HCT116 (cell line): ENCODE data around the gene ZNF862. TPM values are rescaled to one million over a fixed set of nuclear protein-coding genes. Genes with fewer than 3 reads are reported as not detected.

Experiments
- ATAC-seq: fragments of 200-7000 bp; cut with Tn5 transposase; 2 replicates; pipeline ENCODE4 v1.9.1; 2020; ENCODE audit warnings: mild to moderate bottlenecking, moderate library complexity
- BruUV-seq: library from RNA; stranded (reverse); fragments of 400-500 nt; replicated peaks from 2 replicates; lab custom pipeline; 2021; lab: Mats Ljungman, UMichigan
- CTCF ChIA-PET: fragments of 300-600 bp; sonication (Branson Sonifier 250); formaldehyde crosslinking; loops from one replicate; lab custom pipeline; 2021; ENCODE audit warnings: antibody characterized with exemption; lab: Charles Lee
- POLR2A ChIA-PET: fragments of 300-600, 350-600 bp; sonication (Branson Sonifier 250); formaldehyde crosslinking; loops from one replicate; lab custom pipeline; 2021; ENCODE audit warnings: antibody characterized with exemption; lab: Charles Lee
- RAD21 ChIA-PET, 2 experiments: fragments of 300-600 bp; sonication (Branson Sonifier 250); formaldehyde crosslinking; loops; one replicate each; lab custom pipeline; 2023; ENCODE audit warnings: low total read pairs in 2 of 2; ENCODE audit not compliant: uncharacterized antibody in 2 of 2, unreplicated experiment in 2 of 2, low non-redundant PET in 1 of 2; lab: Charles Lee
- DNase-seq: peaks from one replicate; pipeline ENCODE4 v3.0.0-alpha.2; 2010; ENCODE audit warnings: low read depth, low spot score
- H2AFZ ChIP-seq: fragments of 200-600 bp; shearing (Covaris generic), sonication (generic); 2 replicates; pipeline ENCODE4 v1.6.1; 2017; ENCODE audit warnings: low read depth, mixed run types, mixed read lengths, antibody characterized with exemption, low read length; ENCODE audit not compliant: poor library complexity, severe bottlenecking
- H3K27ac ChIP-seq: 2 replicates; pipeline ENCODE4 v1.5.1; 2012; ENCODE audit warnings: low read depth, low read length
- H3K27me3 ChIP-seq: fragments of 200-600 bp; sonication (generic); 2 replicates; pipeline ENCODE4 v1.6.1; 2016; ENCODE audit warnings: mixed run types, low read length, mixed read lengths; ENCODE audit not compliant: insufficient read depth
- H3K36me3 ChIP-seq, 2 experiments: fragments of 200-500 bp in 1 of 2; fragments of 200-600 bp in 1 of 2; sonication (Bioruptor generic) in 1 of 2; sonication (generic) in 1 of 2; 2 replicates each; pipeline versions ENCODE4 v1.5.1 to v1.6.1; 2014 to 2016; ENCODE audit warnings: low read length in 2 of 2, inconsistent platforms in 1 of 2, mixed read lengths in 1 of 2, mixed run types in 1 of 2; ENCODE audit not compliant: insufficient read depth in 2 of 2, control insufficient read depth in 1 of 2
- H3K4me1 ChIP-seq, 2 experiments: fragments of 200-600 bp in 1 of 2; sonication (generic) in 1 of 2; 2 replicates each; pipeline versions ENCODE4 v1.5.1 to v1.6.1; 2012 to 2017; ENCODE audit warnings: low read length in 2 of 2, inconsistent platforms in 1 of 2, mild to moderate bottlenecking in 1 of 2, mixed read lengths in 1 of 2, mixed run types in 1 of 2, moderate library complexity in 1 of 2; ENCODE audit not compliant: insufficient read depth in 2 of 2, control insufficient read depth in 1 of 2
- H3K4me2 ChIP-seq: fragments of 200-600 bp; sonication (generic); 2 replicates; pipeline ENCODE4 v1.6.1; 2017; ENCODE audit warnings: mixed run types, low read length, mixed read lengths
- H3K4me3 ChIP-seq, 2 experiments: fragments of 200-600 bp in 1 of 2; sonication (generic) in 1 of 2; replicated peaks in 1 of 2; 2 replicates each; pipeline ENCODE4 v1.5.1; 2011 to 2016; ENCODE audit warnings: low read length in 2 of 2, control low read depth in 1 of 2, low read depth in 1 of 2, mild to moderate bottlenecking in 1 of 2, mixed read lengths in 1 of 2, mixed run types in 1 of 2
- H3K79me2 ChIP-seq: fragments of 200-600 bp; sonication (generic); 2 replicates; pipeline ENCODE4 v1.6.1; 2017; ENCODE audit warnings: mild to moderate bottlenecking, mixed run types, low read length, moderate library complexity, mixed read lengths; ENCODE audit not compliant: insufficient read depth
- H3K9ac ChIP-seq: fragments of 200-600 bp; sonication (generic); 2 replicates; pipeline ENCODE4 v1.6.1; 2016; ENCODE audit warnings: low read length, mixed read lengths
- H3K9me2 ChIP-seq: fragments of 200-600 bp; sonication (generic), shearing (Covaris generic); 2 replicates; pipeline ENCODE4 v1.6.1; 2017; ENCODE audit warnings: mixed run types, mild to moderate bottlenecking, moderate library complexity; ENCODE audit not compliant: insufficient read depth
- H3K9me3 ChIP-seq, 2 experiments: fragments of 200-500 bp in 1 of 2; fragments of 200-600 bp in 1 of 2; sonication (Bioruptor generic) in 1 of 2; sonication (generic) in 1 of 2; 2 replicates each; pipeline ENCODE4 v1.6.1; 2014 to 2017; ENCODE audit warnings: low read length in 2 of 2, mixed read lengths in 2 of 2, inconsistent platforms in 1 of 2, low read depth in 1 of 2, mild to moderate bottlenecking in 1 of 2, mixed run types in 1 of 2, moderate library complexity in 1 of 2; ENCODE audit not compliant: control insufficient read depth in 1 of 2, insufficient read depth in 1 of 2
- H4K20me1 ChIP-seq: fragments of 200-600 bp; sonication (generic), shearing (Covaris generic); 2 replicates; pipeline ENCODE4 v1.6.1; 2017; ENCODE audit warnings: mixed run types, mild to moderate bottlenecking, moderate library complexity; ENCODE audit not compliant: insufficient read depth
- CBX3 ChIP-seq: IDR thresholded peaks from 2 replicates; pipeline ENCODE4 v1.6.1; 2012; ENCODE audit warnings: low read depth
- CEBPB ChIP-seq: IDR thresholded peaks from 2 replicates; pipeline ENCODE4 v1.6.1; 2012; ENCODE audit warnings: low read depth
- CTCF ChIP-seq, 3 experiments: fragments of 200-600 bp in 1 of 3; sonication (generic) in 1 of 3; IDR thresholded peaks in 2 of 3; conservative IDR thresholded peaks in 1 of 3; 2 replicates each; pipeline ENCODE4 v1.5.1; 2012 to 2017; ENCODE audit warnings: low read depth in 2 of 3, low read length in 2 of 3, antibody characterized with exemption in 1 of 3, borderline replicate concordance in 1 of 3, control low read depth in 1 of 3, mild to moderate bottlenecking in 1 of 3, mixed read lengths in 1 of 3, mixed run types in 1 of 3, moderate library complexity in 1 of 3; ENCODE audit not compliant: insufficient read depth in 1 of 3
- EGR1 ChIP-seq: IDR thresholded peaks from 2 replicates; pipeline ENCODE4 v1.6.1; 2012; ENCODE audit warnings: low read depth
- ELF1 ChIP-seq: IDR thresholded peaks from 2 replicates; pipeline ENCODE4 v1.6.1; 2012; ENCODE audit warnings: low read depth, borderline replicate concordance
- EZH2 ChIP-seq: fragments of 200-600 bp; sonication (generic); IDR thresholded peaks from 2 replicates; pipeline ENCODE4 v1.6.1; 2017; ENCODE audit warnings: antibody characterized with exemption, mixed run types
- FOSL1 ChIP-seq: IDR thresholded peaks from 2 replicates; pipeline ENCODE4 v1.6.1; 2012; ENCODE audit warnings: low read depth
- MAX ChIP-seq: IDR thresholded peaks from 2 replicates; pipeline ENCODE4 v1.6.1; 2012
- POLR2AphosphoS5 ChIP-seq: IDR thresholded peaks from 2 replicates; pipeline ENCODE4 v1.6.1; 2011; ENCODE audit warnings: mild to moderate bottlenecking, low read depth, low read length, moderate library complexity
- REST ChIP-seq: IDR thresholded peaks from 2 replicates; pipeline ENCODE4 v1.6.1; 2012; ENCODE audit warnings: low read depth
- SIN3A ChIP-seq: IDR thresholded peaks from 2 replicates; pipeline ENCODE4 v1.6.1; 2012; ENCODE audit warnings: low read depth
- SP1 ChIP-seq: IDR thresholded peaks from 2 replicates; pipeline ENCODE4 v1.6.1; 2012; ENCODE audit warnings: low read depth
- SRF ChIP-seq: IDR thresholded peaks from 2 replicates; pipeline ENCODE4 v1.6.1; 2012; ENCODE audit warnings: low read depth
- TCF7L2 ChIP-seq: IDR thresholded peaks from 2 replicates; pipeline ENCODE4 v1.7.0; 2011; ENCODE audit warnings: borderline replicate concordance, inconsistent platforms; ENCODE audit not compliant: insufficient read depth, insufficient read length; ENCODE audit errors: extremely low read depth
- intact Hi-C: fragments of 100-400 bp; cut with micrococcal nuclease; formaldehyde crosslinking; loops from 2 replicates; pipeline ENCODE4 v1.10.0; 2022
- total RNA-seq: library from RNA; stranded (reverse); gene quantifications from one replicate; pipeline ENCODE4 v1.2.1, GENCODE V29; 2021; ENCODE audit not compliant: unreplicated experiment

The ZNF862 gene
- total RNA-seq, 1 experiment from 2014 or later = 8.5 TPM

- Histone ChIP-seq H3K36me3 (no peaks in the 10 kb centered on the region), H3K4me2 (no peak overlapping the region), H3K27ac (no peak overlapping the region), H3K27me3 (no peaks in the 10 kb centered on the region), H2AFZ (no peak overlapping the region), H3K9me2 (no peaks in the 10 kb centered on the region), H4K20me1 (no peaks in the 10 kb centered on the region), H3K9me3 (no peaks in the 10 kb centered on the region), H3K4me1 (peaks cover 0 to 9% of the 10 kb centered on the region in 2 experiments; a peak in 1 of 4 replicates), H3K4me3 (no peak overlapping the region), H3K9ac (no peak overlapping the region), H3K79me2 (no peaks in the 10 kb centered on the region)
- ChIA-PET CTCF (no interaction called here), POLR2A (no interaction called here), RAD21 (no interaction called here)
- intact Hi-C loops = no loop called here
- DNase-seq (no peak), ATAC-seq (no peak)
- no TSS peak for BruUV-seq
- TF ChIP-seq EGR1 = no peak
- no peak for TF ChIP-seq MAX
- TF ChIP-seq CEBPB = no peak
- no peak for TF ChIP-seq CBX3
- no peak for TF ChIP-seq EZH2
- TF ChIP-seq SIN3A = no peak
- no peak for TF ChIP-seq TCF7L2
- no peak for TF ChIP-seq FOSL1
- TF ChIP-seq CTCF (IDR thresholded peaks at IDR 0.05 in 2 of 3, conservative IDR thresholded peaks at IDR 0.05 in 1 of 3; ENCODE audit: borderline replicate concordance in 1 of 3, insufficient read depth in 1 of 3, low read depth in 2 of 3, low read length in 2 of 3) = no peak
- no peak for TF ChIP-seq SRF
- no peak for TF ChIP-seq ELF1
- no peak for TF ChIP-seq SP1
- TF ChIP-seq REST = no peak
- no peak for TF ChIP-seq POLR2AphosphoS5
- TF ChIP-seq, all 23 proteins: peak for 0
These were observed 47.3 kb upstream of the ZNF862 start for GRCh38 chr7:149790754-149791360.
